Measurements from ENCODE around the gene TSPAN14.

DNA sequence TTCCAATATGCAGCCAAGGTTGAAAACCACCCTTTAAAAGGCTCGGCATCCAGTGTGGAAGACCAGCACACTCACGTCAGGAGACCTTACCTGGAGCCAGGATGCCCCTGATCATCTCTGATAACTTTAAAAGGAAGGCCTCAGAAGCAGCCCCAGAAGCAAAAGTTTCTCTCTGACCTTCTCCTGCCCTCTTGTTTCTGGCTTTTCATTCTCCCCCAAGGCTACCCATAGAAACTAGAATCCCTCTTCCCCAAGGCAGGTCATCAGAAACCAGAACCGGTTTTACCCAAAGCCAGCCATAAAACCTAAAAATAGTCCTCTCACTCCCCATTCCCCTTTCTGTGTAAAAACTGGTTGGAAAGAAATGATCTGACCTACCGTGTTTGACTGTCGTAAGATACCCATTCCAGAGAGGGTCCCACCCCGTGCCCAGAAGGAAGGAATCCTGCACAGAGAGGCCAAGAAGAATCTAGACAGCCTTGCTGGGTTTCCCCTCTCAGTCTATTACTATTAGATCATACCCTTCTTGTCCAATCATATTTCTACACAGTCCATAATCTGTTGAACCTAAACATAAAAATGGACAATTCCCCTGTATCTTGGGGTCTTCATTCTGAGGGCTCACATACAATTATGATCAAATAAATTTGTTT, 17.5 kb upstream of the TSPAN14 start:
- TF ChIP-seq, protein P1, sequence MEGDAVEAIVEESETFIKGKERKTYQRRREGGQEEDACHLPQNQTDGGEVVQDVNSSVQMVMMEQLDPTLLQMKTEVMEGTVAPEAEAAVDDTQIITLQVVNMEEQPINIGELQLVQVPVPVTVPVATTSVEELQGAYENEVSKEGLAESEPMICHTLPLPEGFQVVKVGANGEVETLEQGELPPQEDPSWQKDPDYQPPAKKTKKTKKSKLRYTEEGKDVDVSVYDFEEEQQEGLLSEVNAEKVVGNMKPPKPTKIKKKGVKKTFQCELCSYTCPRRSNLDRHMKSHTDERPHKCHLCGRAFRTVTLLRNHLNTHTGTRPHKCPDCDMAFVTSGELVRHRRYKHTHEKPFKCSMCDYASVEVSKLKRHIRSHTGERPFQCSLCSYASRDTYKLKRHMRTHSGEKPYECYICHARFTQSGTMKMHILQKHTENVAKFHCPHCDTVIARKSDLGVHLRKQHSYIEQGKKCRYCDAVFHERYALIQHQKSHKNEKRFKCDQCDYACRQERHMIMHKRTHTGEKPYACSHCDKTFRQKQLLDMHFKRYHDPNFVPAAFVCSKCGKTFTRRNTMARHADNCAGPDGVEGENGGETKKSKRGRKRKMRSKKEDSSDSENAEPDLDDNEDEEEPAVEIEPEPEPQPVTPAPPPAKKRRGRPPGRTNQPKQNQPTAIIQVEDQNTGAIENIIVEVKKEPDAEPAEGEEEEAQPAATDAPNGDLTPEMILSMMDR (IDR thresholded peaks at IDR 0.05; ENCODE audit: insufficient read depth, low read length) = no peak
- TF ChIP-seq POLR2AphosphoS5 (IDR thresholded peaks at IDR 0.05; ENCODE audit: low read depth) = no peak
- TF ChIP-seq, protein P2, sequence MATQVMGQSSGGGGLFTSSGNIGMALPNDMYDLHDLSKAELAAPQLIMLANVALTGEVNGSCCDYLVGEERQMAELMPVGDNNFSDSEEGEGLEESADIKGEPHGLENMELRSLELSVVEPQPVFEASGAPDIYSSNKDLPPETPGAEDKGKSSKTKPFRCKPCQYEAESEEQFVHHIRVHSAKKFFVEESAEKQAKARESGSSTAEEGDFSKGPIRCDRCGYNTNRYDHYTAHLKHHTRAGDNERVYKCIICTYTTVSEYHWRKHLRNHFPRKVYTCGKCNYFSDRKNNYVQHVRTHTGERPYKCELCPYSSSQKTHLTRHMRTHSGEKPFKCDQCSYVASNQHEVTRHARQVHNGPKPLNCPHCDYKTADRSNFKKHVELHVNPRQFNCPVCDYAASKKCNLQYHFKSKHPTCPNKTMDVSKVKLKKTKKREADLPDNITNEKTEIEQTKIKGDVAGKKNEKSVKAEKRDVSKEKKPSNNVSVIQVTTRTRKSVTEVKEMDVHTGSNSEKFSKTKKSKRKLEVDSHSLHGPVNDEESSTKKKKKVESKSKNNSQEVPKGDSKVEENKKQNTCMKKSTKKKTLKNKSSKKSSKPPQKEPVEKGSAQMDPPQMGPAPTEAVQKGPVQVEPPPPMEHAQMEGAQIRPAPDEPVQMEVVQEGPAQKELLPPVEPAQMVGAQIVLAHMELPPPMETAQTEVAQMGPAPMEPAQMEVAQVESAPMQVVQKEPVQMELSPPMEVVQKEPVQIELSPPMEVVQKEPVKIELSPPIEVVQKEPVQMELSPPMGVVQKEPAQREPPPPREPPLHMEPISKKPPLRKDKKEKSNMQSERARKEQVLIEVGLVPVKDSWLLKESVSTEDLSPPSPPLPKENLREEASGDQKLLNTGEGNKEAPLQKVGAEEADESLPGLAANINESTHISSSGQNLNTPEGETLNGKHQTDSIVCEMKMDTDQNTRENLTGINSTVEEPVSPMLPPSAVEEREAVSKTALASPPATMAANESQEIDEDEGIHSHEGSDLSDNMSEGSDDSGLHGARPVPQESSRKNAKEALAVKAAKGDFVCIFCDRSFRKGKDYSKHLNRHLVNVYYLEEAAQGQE (IDR thresholded peaks at IDR 0.05; ENCODE audit: insufficient replicate concordance, low read depth) = no peak
- TF ChIP-seq SPI1 (IDR thresholded peaks at IDR 0.05; ENCODE audit: borderline replicate concordance, low read depth) = no peak

All from HL-60 (cell line).